Liver (tissue), 3 donors: ENCODE results near the gene OPTC.

Experiments used
- FOXA1 ChIP-seq: IDR thresholded peaks from 2 replicates; pipeline ENCODE4 v1.6.1; 2016; ENCODE audit warnings: antibody characterized with exemption
- GABPA ChIP-seq, 2 donors: IDR thresholded peaks in 1 of 2; conservative IDR thresholded peaks in 1 of 2; 2 replicates each; pipeline ENCODE4 v1.6.1; 2016; ENCODE audit warnings: antibody characterized with exemption in 2 of 2, mild to moderate bottlenecking in 1 of 2, moderate library complexity in 1 of 2
- NR2F2 ChIP-seq: IDR thresholded peaks from 2 replicates; pipeline ENCODE4 v1.6.1; 2016; ENCODE audit warnings: antibody characterized with exemption
- TAF1 ChIP-seq: conservative IDR thresholded peaks from 2 replicates; pipeline ENCODE4 v1.6.1; 2016; ENCODE audit warnings: antibody characterized with exemption, mild to moderate bottlenecking
- YY1 ChIP-seq: IDR thresholded peaks from 2 replicates; pipeline ENCODE4 v1.6.1; 2016; ENCODE audit warnings: antibody characterized with exemption, mild to moderate bottlenecking
- TF ChIP-seq, protein P1 (sequence below): IDR thresholded peaks from 2 replicates; pipeline ENCODE4 v1.6.1; 2016; ENCODE audit warnings: antibody characterized with exemption
- TF ChIP-seq, protein P2 (sequence below): fragments of 150-350 bp; IDR thresholded peaks from 2 replicates; pipeline ENCODE4 v1.5.1; 2017; ENCODE audit warnings: improper control_type of control experiment, low read depth, low read length; ENCODE audit not compliant: missing input control
- TF ChIP-seq, protein P3 (sequence below): IDR thresholded peaks from 2 replicates; pipeline ENCODE4 v1.6.1; 2016; ENCODE audit warnings: antibody characterized with exemption, mild to moderate bottlenecking
- TF ChIP-seq, protein P4 (sequence below): IDR thresholded peaks from 2 replicates; pipeline ENCODE4 v1.6.1; 2016; ENCODE audit warnings: antibody characterized with exemption
- donor health status: healthy.
- donor health status: healthy.

DNA sequence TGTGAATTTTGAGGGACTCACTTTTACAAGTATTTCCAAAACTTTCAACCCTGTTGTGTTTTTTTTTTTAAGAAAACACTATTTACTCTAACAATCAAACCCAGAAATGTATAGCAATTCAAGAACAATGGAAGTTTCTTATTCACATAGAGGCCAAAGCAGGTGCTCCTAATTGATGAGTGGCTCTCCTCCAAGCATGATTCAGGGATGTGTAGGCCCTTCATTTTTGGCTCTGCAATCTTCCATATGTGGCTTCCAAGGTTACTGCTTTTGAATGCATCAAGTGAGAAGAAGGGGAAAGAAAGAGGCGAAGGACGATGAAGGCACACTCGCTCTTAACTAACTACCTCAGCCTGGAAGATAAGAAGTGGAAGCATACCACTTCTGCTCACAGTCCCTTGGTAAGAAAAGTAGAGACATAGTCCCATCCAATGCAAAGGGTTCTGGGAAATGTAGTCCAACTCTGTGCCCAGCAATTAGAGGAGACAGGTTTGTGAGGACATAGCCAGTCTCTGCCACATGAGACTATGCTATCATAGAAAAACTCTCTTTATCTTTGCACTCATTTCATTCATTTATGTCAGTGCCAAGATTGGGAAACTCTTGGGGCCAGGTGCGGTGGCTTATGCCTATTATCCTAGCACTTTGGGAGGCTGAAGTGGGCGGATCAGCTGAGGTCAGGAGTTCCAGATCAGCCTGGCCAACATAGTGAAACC lies 46.0 kb downstream of the OPTC start:
- TF ChIP-seq, protein P1, sequence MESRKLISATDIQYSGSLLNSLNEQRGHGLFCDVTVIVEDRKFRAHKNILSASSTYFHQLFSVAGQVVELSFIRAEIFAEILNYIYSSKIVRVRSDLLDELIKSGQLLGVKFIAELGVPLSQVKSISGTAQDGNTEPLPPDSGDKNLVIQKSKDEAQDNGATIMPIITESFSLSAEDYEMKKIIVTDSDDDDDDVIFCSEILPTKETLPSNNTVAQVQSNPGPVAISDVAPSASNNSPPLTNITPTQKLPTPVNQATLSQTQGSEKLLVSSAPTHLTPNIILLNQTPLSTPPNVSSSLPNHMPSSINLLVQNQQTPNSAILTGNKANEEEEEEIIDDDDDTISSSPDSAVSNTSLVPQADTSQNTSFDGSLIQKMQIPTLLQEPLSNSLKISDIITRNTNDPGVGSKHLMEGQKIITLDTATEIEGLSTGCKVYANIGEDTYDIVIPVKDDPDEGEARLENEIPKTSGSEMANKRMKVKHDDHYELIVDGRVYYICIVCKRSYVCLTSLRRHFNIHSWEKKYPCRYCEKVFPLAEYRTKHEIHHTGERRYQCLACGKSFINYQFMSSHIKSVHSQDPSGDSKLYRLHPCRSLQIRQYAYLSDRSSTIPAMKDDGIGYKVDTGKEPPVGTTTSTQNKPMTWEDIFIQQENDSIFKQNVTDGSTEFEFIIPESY: peak; percentile 80
- TF ChIP-seq, protein P2, sequence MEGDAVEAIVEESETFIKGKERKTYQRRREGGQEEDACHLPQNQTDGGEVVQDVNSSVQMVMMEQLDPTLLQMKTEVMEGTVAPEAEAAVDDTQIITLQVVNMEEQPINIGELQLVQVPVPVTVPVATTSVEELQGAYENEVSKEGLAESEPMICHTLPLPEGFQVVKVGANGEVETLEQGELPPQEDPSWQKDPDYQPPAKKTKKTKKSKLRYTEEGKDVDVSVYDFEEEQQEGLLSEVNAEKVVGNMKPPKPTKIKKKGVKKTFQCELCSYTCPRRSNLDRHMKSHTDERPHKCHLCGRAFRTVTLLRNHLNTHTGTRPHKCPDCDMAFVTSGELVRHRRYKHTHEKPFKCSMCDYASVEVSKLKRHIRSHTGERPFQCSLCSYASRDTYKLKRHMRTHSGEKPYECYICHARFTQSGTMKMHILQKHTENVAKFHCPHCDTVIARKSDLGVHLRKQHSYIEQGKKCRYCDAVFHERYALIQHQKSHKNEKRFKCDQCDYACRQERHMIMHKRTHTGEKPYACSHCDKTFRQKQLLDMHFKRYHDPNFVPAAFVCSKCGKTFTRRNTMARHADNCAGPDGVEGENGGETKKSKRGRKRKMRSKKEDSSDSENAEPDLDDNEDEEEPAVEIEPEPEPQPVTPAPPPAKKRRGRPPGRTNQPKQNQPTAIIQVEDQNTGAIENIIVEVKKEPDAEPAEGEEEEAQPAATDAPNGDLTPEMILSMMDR: no peak
- TF ChIP-seq YY1: peak; percentile 73
- TF ChIP-seq, protein P3, sequence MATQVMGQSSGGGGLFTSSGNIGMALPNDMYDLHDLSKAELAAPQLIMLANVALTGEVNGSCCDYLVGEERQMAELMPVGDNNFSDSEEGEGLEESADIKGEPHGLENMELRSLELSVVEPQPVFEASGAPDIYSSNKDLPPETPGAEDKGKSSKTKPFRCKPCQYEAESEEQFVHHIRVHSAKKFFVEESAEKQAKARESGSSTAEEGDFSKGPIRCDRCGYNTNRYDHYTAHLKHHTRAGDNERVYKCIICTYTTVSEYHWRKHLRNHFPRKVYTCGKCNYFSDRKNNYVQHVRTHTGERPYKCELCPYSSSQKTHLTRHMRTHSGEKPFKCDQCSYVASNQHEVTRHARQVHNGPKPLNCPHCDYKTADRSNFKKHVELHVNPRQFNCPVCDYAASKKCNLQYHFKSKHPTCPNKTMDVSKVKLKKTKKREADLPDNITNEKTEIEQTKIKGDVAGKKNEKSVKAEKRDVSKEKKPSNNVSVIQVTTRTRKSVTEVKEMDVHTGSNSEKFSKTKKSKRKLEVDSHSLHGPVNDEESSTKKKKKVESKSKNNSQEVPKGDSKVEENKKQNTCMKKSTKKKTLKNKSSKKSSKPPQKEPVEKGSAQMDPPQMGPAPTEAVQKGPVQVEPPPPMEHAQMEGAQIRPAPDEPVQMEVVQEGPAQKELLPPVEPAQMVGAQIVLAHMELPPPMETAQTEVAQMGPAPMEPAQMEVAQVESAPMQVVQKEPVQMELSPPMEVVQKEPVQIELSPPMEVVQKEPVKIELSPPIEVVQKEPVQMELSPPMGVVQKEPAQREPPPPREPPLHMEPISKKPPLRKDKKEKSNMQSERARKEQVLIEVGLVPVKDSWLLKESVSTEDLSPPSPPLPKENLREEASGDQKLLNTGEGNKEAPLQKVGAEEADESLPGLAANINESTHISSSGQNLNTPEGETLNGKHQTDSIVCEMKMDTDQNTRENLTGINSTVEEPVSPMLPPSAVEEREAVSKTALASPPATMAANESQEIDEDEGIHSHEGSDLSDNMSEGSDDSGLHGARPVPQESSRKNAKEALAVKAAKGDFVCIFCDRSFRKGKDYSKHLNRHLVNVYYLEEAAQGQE: peak; percentile 62
- TF ChIP-seq FOXA1: no peak
- TF ChIP-seq TAF1: no peak
- no peak for TF ChIP-seq NR2F2
- TF ChIP-seq, protein P4, sequence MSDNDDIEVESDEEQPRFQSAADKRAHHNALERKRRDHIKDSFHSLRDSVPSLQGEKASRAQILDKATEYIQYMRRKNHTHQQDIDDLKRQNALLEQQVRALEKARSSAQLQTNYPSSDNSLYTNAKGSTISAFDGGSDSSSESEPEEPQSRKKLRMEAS: no peak
- peak in 1 of 2 donors; percentile 22 for TF ChIP-seq GABPA (IDR thresholded peaks at IDR 0.05 in 1 of 2, conservative IDR thresholded peaks at IDR 0.05 in 1 of 2)
